HAP-1 (cell line): ENCODE measurements around the gene SSH2.
"Not testable (repeated sequence)": the region's sequence is repeated elsewhere in the genome, so short reads cannot be mapped to it uniquely, and the experiment has no call there.

Source experiments
- DNase-seq, 2 experiments: peaks; one replicate each; pipeline ENCODE4 v3.0.0-alpha.2; 2016 to 2020; ENCODE audit warnings: low spot score in 2 of 2
- H3K27me3 ChIP-seq: fragments of 250-450 bp; sonication (Bioruptor Pico); 2 replicates; pipeline ENCODE4 v1.5.1; 2020; ENCODE audit warnings: low read depth, mild to moderate bottlenecking, moderate library complexity
- H3K36me3 ChIP-seq: fragments of 250-450 bp; sonication (Bioruptor Pico); replicated peaks from 2 replicates; pipeline ENCODE4 v1.5.1; 2020; ENCODE audit warnings: mild to moderate bottlenecking
- H3K4me1 ChIP-seq: fragments of 250-450 bp; sonication (Bioruptor Pico); 2 replicates; pipeline ENCODE4 v1.5.1; 2020; ENCODE audit warnings: mild to moderate bottlenecking
- H3K4me3 ChIP-seq: fragments of 250-450 bp; sonication (Bioruptor Pico); 2 replicates; pipeline ENCODE4 v1.5.1; 2020; ENCODE audit warnings: mild to moderate bottlenecking, moderate library complexity
- H3K9me3 ChIP-seq: fragments of 250-450 bp; sonication (Bioruptor Pico); 2 replicates; pipeline ENCODE4 v1.5.1; 2020; ENCODE audit warnings: mild to moderate bottlenecking, moderate library complexity
- in situ Hi-C: fragments of 300-500 bp; cut with MboI; formaldehyde crosslinking; loops from 3 replicates; pipeline ENCODE4 v1.14.3; 2020; ENCODE audit warnings: low sequenced_read_pairs, inconsistent platforms, mixed read lengths

SSH2 gene

GRCh38 chr17:29698019-29698777, 231.8 kb downstream of the SSH2 start:
- in situ Hi-C loops = no loop called here
- Histone ChIP-seq H3K36me3 (peaks cover 3% of the 10 kb centered on the region; the same call in 1 of the 2 replicates), H3K9me3 (no peaks in the 10 kb centered on the region), H3K27me3 (no peaks in the 10 kb centered on the region), H3K4me1 (0 out of 2 replicates have a peak, but pooled peaks cover 2% of the 10 kb centered on the region), H3K4me3 (no peak overlapping the region)
- DNase-seq = no peak

- no peak for DNase-seq
- H3K36me3 ChIP-seq = peaks cover under 1% of the 10 kb centered on the region; the same call in 1 of the 2 replicates
- H3K4me3 ChIP-seq = no peak overlapping the region
- in situ Hi-C loops = no loop called here
- H3K27me3 ChIP-seq = no peaks in the 10 kb centered on the region
- H3K9me3 ChIP-seq = no peaks in the 10 kb centered on the region
- H3K4me1 ChIP-seq = peaks cover 5% of the 10 kb centered on the region
Observed at GRCh38 chr17:29697371-29697770, 232.7 kb downstream of the SSH2 start.

- in situ Hi-C loops = no loop called here
- peaks cover 7% of the 10 kb centered on the region for H3K4me1 ChIP-seq
Observed at GRCh38 chr17:29694918-29695563, 235.0 kb downstream of the SSH2 start.

GRCh38 chr17:29693751-29694150, 236.3 kb downstream of the SSH2 start:
- Histone ChIP-seq H3K36me3 (no peaks in the 10 kb centered on the region; the same call in 1 of the 2 replicates), H3K4me3 (no peak overlapping the region), H3K4me1 (peaks cover 7% of the 10 kb centered on the region), H3K27me3 (no peaks in the 10 kb centered on the region), H3K9me3 (no peaks in the 10 kb centered on the region)
- DNase-seq = no peak
- in situ Hi-C loops = no loop called here

More at GRCh38 chr17:29694918-29695563, 235.0 kb downstream of the SSH2 start:
- H3K27me3 ChIP-seq = no peaks in the 10 kb centered on the region
- H3K4me3 ChIP-seq = no peak overlapping the region
- DNase-seq = no peak
- no peaks in the 10 kb centered on the region for H3K9me3 ChIP-seq
- no peaks in the 10 kb centered on the region; the same call in 1 of the 2 replicates for H3K36me3 ChIP-seq

- in situ Hi-C loops = no loop called here
- Histone ChIP-seq H3K36me3 (no peaks in the 10 kb centered on the region), H3K9me3 (no peaks in the 10 kb centered on the region), H3K27me3 (no peaks in the 10 kb centered on the region), H3K4me1 (peaks cover 8% of the 10 kb centered on the region), H3K4me3 (no peak overlapping the region)
- DNase-seq = no peak
Observed at GRCh38 chr17:29687596-29687995, 242.4 kb downstream of the SSH2 start.

GRCh38 chr17:29686993-29687590, 242.9 kb downstream of the SSH2 start:
- no peaks in the 10 kb centered on the region for H3K27me3 ChIP-seq
- in situ Hi-C loops = no loop called here
- no peaks in the 10 kb centered on the region for H3K36me3 ChIP-seq

GRCh38 chr17:29683481-29683880, 246.5 kb downstream of the SSH2 start:
- Histone ChIP-seq H3K36me3 (no peaks in the 10 kb centered on the region), H3K4me1 (0 out of 2 replicates have a peak, but pooled peaks cover 2% of the 10 kb centered on the region), H3K27me3 (no peaks in the 10 kb centered on the region), H3K4me3 (no peak overlapping the region), H3K9me3 (no peaks in the 10 kb centered on the region)
- in situ Hi-C loops = no loop called here
- DNase-seq = no peak

More at GRCh38 chr17:29686993-29687590, 242.9 kb downstream of the SSH2 start:
- H3K4me3 ChIP-seq = no peak overlapping the region
- no peaks in the 10 kb centered on the region for H3K9me3 ChIP-seq
- DNase-seq = no peak
- peaks cover 3% of the 10 kb centered on the region; the same call in 1 of the 2 replicates for H3K4me1 ChIP-seq

GRCh38 chr17:29682987-29683386, 247.0 kb downstream of the SSH2 start:
- no peak overlapping the region for H3K4me3 ChIP-seq
- H3K9me3 ChIP-seq = no peaks in the 10 kb centered on the region
- DNase-seq = peak in 1 of 2 experiments; percentile 11
- 0 out of 2 replicates have a peak, but pooled peaks cover 2% of the 10 kb centered on the region for H3K4me1 ChIP-seq
- no peaks in the 10 kb centered on the region for H3K36me3 ChIP-seq
- in situ Hi-C loops = no loop called here
- no peaks in the 10 kb centered on the region for H3K27me3 ChIP-seq

- in situ Hi-C loops = no loop called here
- DNase-seq = no peak
- no peak overlapping the region for H3K4me3 ChIP-seq
- H3K36me3 ChIP-seq = no peaks in the 10 kb centered on the region
- 0 out of 2 replicates have a peak, but pooled peaks cover 2% of the 10 kb centered on the region for H3K4me1 ChIP-seq
- no peaks in the 10 kb centered on the region for H3K27me3 ChIP-seq
- H3K9me3 ChIP-seq = no peaks in the 10 kb centered on the region
Observed at GRCh38 chr17:29682054-29682453, 248.0 kb downstream of the SSH2 start.

GRCh38 chr17:29677824-29678223, 252.2 kb downstream of the SSH2 start:
- in situ Hi-C loops = no loop called here
- H3K9me3 ChIP-seq = no peaks in the 10 kb centered on the region
- H3K36me3 ChIP-seq = no peaks in the 10 kb centered on the region; the same call in 1 of the 2 replicates
- no peak for DNase-seq
- H3K27me3 ChIP-seq = no peaks in the 10 kb centered on the region
- no peak overlapping the region for H3K4me3 ChIP-seq
- H3K4me1 ChIP-seq = 0 out of 2 replicates have a peak, but pooled peaks cover 2% of the 10 kb centered on the region

GRCh38 chr17:29677221-29677791, 252.7 kb downstream of the SSH2 start:
- DNase-seq = no peak
- Histone ChIP-seq H3K36me3 (no peaks in the 10 kb centered on the region; the same call in 1 of the 2 replicates), H3K4me3 (no peak overlapping the region), H3K4me1 (no peaks in the 10 kb centered on the region), H3K27me3 (no peaks in the 10 kb centered on the region), H3K9me3 (no peaks in the 10 kb centered on the region)
- in situ Hi-C loops = no loop called here

GRCh38 chr17:29675961-29676360, 254.1 kb downstream of the SSH2 start:
- H3K4me3 ChIP-seq, DNase-seq, H3K27me3 ChIP-seq, in situ Hi-C loops, H3K36me3 ChIP-seq, H3K9me3 ChIP-seq, H3K4me1 ChIP-seq: not testable (repeated sequence)

- Histone ChIP-seq H3K27me3 (no peaks in the 10 kb centered on the region), H3K36me3 (peaks cover 5% of the 10 kb centered on the region; the same call in 1 of the 2 replicates), H3K4me3 (no peak overlapping the region), H3K9me3 (no peaks in the 10 kb centered on the region), H3K4me1 (no peaks in the 10 kb centered on the region)
- no peak for DNase-seq
- in situ Hi-C loops = no loop called here
Observed at GRCh38 chr17:29674281-29674680, 255.7 kb downstream of the SSH2 start.
